Activated T-cell treated with anti-CD3 and anti-CD28 coated beads for 4 hours (primary cell): Measurements from ENCODE around the gene WDFY2.
"Not testable (repeated sequence)": the region's sequence is repeated elsewhere in the genome, so short reads cannot be mapped to it uniquely, and the experiment has no call there.

Source experiments
- DNase-seq: peaks from one replicate; pipeline ENCODE4 v3.0.0-alpha.2; 2020

Gene WDFY2

GRCh38 chr13:51583875-51584730 is at the start of gene WDFY2:
Gene WDFY2, plus strand, starts transcription at chr13:51584462. Its CDS starts 226 bp downstream, at chr13:51584688.
- DNase-seq = peak; percentile 99

GRCh38 chr13:51538591-51539179 is 45.6 kb upstream of the WDFY2 start:
- DNase-seq = no peak

- DNase-seq = no peak
Observed at GRCh38 chr13:51539887-51540286, 44.4 kb upstream of the WDFY2 start.

GRCh38 chr13:51541037-51541436 is 43.2 kb upstream of the WDFY2 start:
- DNase-seq = no peak

- no peak for DNase-seq
Observed at GRCh38 chr13:51541809-51542258, 42.4 kb upstream of the WDFY2 start.

- no peak for DNase-seq
Observed at GRCh38 chr13:51542346-51543242, 41.7 kb upstream of the WDFY2 start.

GRCh38 chr13:51545446-51545845 is 38.8 kb upstream of the WDFY2 start:
- DNase-seq = not testable (repeated sequence)

- no peak for DNase-seq
Observed at GRCh38 chr13:51547425-51548176, 36.7 kb upstream of the WDFY2 start.

GRCh38 chr13:51549050-51549449 is 35.2 kb upstream of the WDFY2 start:
- DNase-seq = no peak

GRCh38 chr13:51549593-51549992 is 34.7 kb upstream of the WDFY2 start:
- DNase-seq = no peak

- DNase-seq = no peak
Observed at GRCh38 chr13:51550151-51550550, 34.1 kb upstream of the WDFY2 start.

GRCh38 chr13:51551416-51551815 is 32.8 kb upstream of the WDFY2 start:
- no peak for DNase-seq

- DNase-seq = no peak
Observed at GRCh38 chr13:51552027-51552426, 32.2 kb upstream of the WDFY2 start.

GRCh38 chr13:51553531-51553930 is 30.7 kb upstream of the WDFY2 start:
- no peak for DNase-seq

GRCh38 chr13:51556740-51557139 is 27.5 kb upstream of the WDFY2 start:
- DNase-seq = no peak

- DNase-seq = no peak
Observed at GRCh38 chr13:51557438-51557837, 26.8 kb upstream of the WDFY2 start.

- no peak for DNase-seq
Observed at GRCh38 chr13:51557875-51558612, 26.2 kb upstream of the WDFY2 start.

- DNase-seq = no peak
Observed at GRCh38 chr13:51559946-51560735, 24.1 kb upstream of the WDFY2 start.

- no peak for DNase-seq
Observed at GRCh38 chr13:51562011-51562671, 22.1 kb upstream of the WDFY2 start.

- no peak for DNase-seq
Observed at GRCh38 chr13:51564252-51564651, 20.0 kb upstream of the WDFY2 start.
